Adrenal gland (tissue), 12 donors: Measurements from ENCODE around the gene BMPR2. TPM values are rescaled to one million over a fixed set of nuclear protein-coding genes. Genes with fewer than 3 reads are reported as not detected.
"Not testable (repeated sequence)": the region's sequence is repeated elsewhere in the genome, so short reads cannot be mapped to it uniquely, and the experiment has no call there.

Experiments used
- DNase-seq, 7 donors: peaks; one replicate each; pipeline ENCODE4 v3.0.0-alpha.2; 2019 to 2020
- H3K27ac ChIP-seq, 5 donors: fragments of 200-600 bp; sonication (generic) in 4 of 5; 1 replicate in 3 of 5; 2 replicates in 2 of 5; pipeline versions ENCODE4 v1.5.1 to v1.8.0; 2016 to 2020; ENCODE audit warnings: mild to moderate bottlenecking in 1 of 5
- H3K27me3 ChIP-seq: fragments of 200-600 bp; 2 replicates; pipeline ENCODE4 v1.8.0; 2021
- H3K36me3 ChIP-seq, 2 donors: fragments of 200-600 bp; replicated peaks in 1 of 2; 1 replicate in 1 of 2; 2 replicates in 1 of 2; pipeline versions ENCODE4 v1.5.1 to v1.8.0; 2018 to 2022
- H3K4me1 ChIP-seq, 2 donors: fragments of 200-600 bp; replicated peaks in 1 of 2; 1 replicate in 1 of 2; 2 replicates in 1 of 2; pipeline versions ENCODE4 v1.5.1 to v1.8.0; 2018 to 2021
- H3K4me3 ChIP-seq, 4 donors: fragments of 200-600 bp; sonication (generic) in 3 of 4; one replicate each; pipeline ENCODE4 v1.5.1; 2016 to 2018
- H3K9me3 ChIP-seq, 3 donors: fragments of 200-600 bp; sonication (generic) in 1 of 3; replicated peaks in 1 of 3; 1 replicate in 2 of 3; 2 replicates in 1 of 3; pipeline versions ENCODE4 v1.5.1 to v1.8.0; 2016 to 2021
- POLR2A ChIP-seq, 2 donors: fragments of 450-650 bp; IDR thresholded peaks; one replicate each; pipeline ENCODE4 v1.6.1; 2017; ENCODE audit warnings: antibody characterized with exemption in 2 of 2, mild to moderate bottlenecking in 2 of 2, moderate library complexity in 1 of 2
- whole genome bisulfite sequencing, 4 donors: extraction: QIAGEN DNeasy Blood & Tissue Kit in 2 of 4; methylation state at CpG; one replicate each; pipeline versions ENCODE4 v1.1.5 to v1.1.7; 2013 to 2017; 5-methylcytosine and 5-hydroxymethylcytosine counted together
- intact Hi-C, 2 donors: fragments of 100-400 bp; cut with DNase I; formaldehyde crosslinking; loops; one replicate each; pipeline versions ENCODE4 v1.14.1 to v1.15.0; 2022 to 2023
- polyA plus RNA-seq, 3 donors: library from polyadenylated mRNA; stranded (reverse); fragments of 200-250 nt in 2 of 3; fragments of 350-450 nt in 1 of 3; fragmentation: Illumina TruSeq in 1 of 3; extraction: RNeasy Lipid Tissue Mini Kit (QIAGEN cat#74804) in 1 of 3; gene quantifications; one replicate each; pipeline ENCODE4 v1.2.3, GENCODE V29; 2013 to 2014
- total RNA-seq, 9 donors: library from RNA; depleted of rRNA in 4 of 9; stranded (reverse); fragments of >200 nt in 4 of 9; fragments of 120-200 nt in 1 of 9; fragmentation: NEBNext Ultra II Directional in 1 of 9; extraction: Animal tissue kit (Norgen Biotek cat#: 25700) in 1 of 9; gene quantifications; one replicate each; pipeline versions ENCODE4 v1.1.0 to v1.2.4, GENCODE V29; 2013 to 2023
- TF ChIP-seq, protein P1 (sequence below), 6 experiments: fragments of 450-650 bp in 4 of 6; fragments of 200-600 bp in 2 of 6; sonication (generic) in 1 of 6; IDR thresholded peaks; 1 replicate in 5 of 6; 2 replicates in 1 of 6; pipeline versions ENCODE4 v1.5.1 to v1.8.0; 2016 to 2021; ENCODE audit warnings: antibody characterized with exemption in 6 of 6, mild to moderate bottlenecking in 2 of 6, moderate library complexity in 1 of 6
- donor health status: healthy with polysubstance abuse.
- donor health status: Bipolar disorder and iron deficiency.
- donor health status: DM: yes; HTN: yes; CAD: no.
- donor health status: DM: no; HTN: no; CAD: no.
- donor health status: DM: no; HTN: no; CAD: no.
- donor health status: DM: yes; HTN: yes; CAD: no.

BMPR2 gene
- total and polyA plus RNA-seq, 12 donors = 7.7 to 123 (median 85.7) TPM

DNA sequence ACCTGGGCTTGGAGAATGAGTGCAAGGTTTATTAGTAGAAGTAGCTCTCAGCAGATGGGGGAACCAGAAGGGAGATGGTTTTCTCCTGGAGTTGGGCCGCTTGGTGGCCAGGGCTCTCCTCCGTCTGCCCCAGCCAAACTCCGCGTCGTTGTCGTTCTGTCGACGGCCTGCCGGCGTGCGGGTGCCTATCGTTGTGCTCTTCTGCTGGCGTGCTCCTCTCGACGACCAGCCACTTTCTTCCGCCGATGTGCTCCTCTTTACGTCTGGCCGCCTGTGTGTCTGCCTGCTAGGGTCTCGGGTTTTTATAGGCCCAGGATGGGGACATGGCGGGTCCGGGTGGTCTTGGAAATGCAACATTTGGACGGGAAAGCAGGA, 119.1 kb downstream of the BMPR2 start:
- Histone ChIP-seq H3K27me3 (no peaks in the 10 kb centered on the region), H3K36me3 (no peaks in the 10 kb centered on the region), H3K4me1 (peaks cover 3 to 36% of the 10 kb centered on the region in 2 donors), H3K27ac (no peak overlapping the region), H3K4me3 (no peak overlapping the region), H3K9me3 (no peaks in the 10 kb centered on the region)
- DNase-seq = no peak
- intact Hi-C loops = no loop called here
- whole genome bisulfite sequencing, 4 donors = 93 to 96% (median 94%) methylated on average over 23 of the region's 23 CpGs
- no peak for TF ChIP-seq POLR2A (IDR thresholded peaks at IDR 0.05)
- TF ChIP-seq, protein P1, sequence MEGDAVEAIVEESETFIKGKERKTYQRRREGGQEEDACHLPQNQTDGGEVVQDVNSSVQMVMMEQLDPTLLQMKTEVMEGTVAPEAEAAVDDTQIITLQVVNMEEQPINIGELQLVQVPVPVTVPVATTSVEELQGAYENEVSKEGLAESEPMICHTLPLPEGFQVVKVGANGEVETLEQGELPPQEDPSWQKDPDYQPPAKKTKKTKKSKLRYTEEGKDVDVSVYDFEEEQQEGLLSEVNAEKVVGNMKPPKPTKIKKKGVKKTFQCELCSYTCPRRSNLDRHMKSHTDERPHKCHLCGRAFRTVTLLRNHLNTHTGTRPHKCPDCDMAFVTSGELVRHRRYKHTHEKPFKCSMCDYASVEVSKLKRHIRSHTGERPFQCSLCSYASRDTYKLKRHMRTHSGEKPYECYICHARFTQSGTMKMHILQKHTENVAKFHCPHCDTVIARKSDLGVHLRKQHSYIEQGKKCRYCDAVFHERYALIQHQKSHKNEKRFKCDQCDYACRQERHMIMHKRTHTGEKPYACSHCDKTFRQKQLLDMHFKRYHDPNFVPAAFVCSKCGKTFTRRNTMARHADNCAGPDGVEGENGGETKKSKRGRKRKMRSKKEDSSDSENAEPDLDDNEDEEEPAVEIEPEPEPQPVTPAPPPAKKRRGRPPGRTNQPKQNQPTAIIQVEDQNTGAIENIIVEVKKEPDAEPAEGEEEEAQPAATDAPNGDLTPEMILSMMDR (IDR thresholded peaks at IDR 0.05) = no peak

DNA sequence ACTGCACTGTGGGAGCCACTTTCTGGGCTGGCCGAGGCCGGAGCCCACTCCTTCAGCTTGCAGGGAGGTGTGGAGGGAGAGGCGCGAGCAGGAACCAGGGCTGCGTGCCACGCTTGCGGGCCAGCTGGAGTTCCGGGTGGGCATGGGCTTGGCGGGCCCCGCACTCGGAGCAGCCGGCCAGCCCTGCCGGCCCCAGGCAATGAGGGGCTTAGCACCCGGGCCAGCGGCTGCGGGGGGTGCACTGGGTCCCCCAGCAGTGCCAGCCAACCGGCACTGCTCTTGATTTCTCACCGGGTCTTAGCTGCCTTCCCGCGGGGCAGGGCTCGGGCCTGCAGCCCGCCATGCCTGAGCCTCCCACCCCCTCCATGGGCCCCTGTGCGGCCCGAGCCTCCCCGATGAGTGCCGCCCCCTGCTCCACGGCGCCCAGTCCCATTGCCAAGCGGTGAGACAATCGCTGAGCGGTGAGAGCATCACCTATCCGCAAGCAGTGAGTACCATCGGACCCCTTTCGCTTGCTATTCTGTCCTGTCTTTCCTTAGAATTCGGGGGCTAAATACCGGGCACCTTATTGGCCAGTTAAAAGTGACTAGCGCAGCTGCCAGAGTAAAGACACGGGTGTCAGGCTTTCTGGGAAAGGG, 120.8 kb downstream of the BMPR2 start:
- H3K27me3 ChIP-seq, H3K9me3 ChIP-seq, H3K36me3 ChIP-seq, H3K27ac ChIP-seq, H3K4me3 ChIP-seq, DNase-seq, intact Hi-C loops: not testable (repeated sequence)
- WGBS, 4 donors = 94 to 96% (median 95%) methylated on average over 21 to 38 of the region's 38 CpGs
- H3K4me1 ChIP-seq = peaks cover 3 to 27% of the 10 kb centered on the region in 2 donors

DNA sequence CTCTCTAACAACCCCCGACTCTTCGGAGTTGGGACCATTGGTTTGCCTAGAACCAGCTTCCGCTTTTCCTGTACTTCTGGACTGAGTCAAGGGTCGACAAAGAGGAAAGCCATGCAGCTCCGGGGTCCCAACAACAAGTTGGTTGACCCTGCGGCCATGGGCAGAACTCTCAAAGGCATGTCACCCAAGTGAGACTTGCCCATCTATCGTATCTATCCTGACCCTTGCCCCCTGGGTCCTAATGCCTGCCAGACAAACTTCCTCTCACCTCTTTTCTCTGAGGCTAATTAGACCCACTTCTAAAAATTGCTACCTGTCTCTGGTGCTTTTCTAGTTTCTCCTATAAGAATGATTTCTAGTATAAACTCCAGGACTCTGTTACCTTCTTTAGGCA, 121.3 kb downstream of the BMPR2 start:
- WGBS, 4 donors = 87 to 94% (median 91%) methylated on average over 7 of the region's 7 CpGs
- intact Hi-C loops, H3K9me3 ChIP-seq, H3K27me3 ChIP-seq, H3K36me3 ChIP-seq, H3K4me3 ChIP-seq, H3K27ac ChIP-seq, DNase-seq: not testable (repeated sequence)
- H3K4me1 ChIP-seq = peaks cover 3 to 22% of the 10 kb centered on the region in 2 donors

DNA sequence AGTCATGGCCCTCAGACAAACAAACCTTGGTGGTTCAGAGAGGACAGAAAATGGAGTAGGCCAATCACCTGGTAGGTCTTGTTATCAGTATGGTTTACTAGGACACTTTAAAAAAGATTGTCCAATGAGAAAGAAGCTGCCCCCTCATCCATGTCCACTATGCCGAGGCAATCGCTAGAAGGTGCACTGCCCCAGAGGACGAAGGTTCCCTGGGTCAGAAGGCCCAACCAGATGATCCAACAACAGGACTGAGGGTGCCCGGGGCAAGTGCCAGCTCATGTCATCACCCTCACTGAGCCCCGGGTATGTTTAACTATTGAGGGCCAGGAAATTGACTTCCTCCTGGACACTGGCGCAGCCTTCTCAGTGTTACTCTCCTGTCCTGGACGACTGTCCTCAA, 123.7 kb downstream of the BMPR2 start:
- H3K27ac ChIP-seq, intact Hi-C loops, H3K27me3 ChIP-seq, H3K4me1 ChIP-seq, H3K36me3 ChIP-seq, H3K9me3 ChIP-seq, H3K4me3 ChIP-seq, DNase-seq: not testable (repeated sequence)
- 86 to 96% (median 92%) methylated on average over 7 of the region's 7 CpGs for WGBS, 4 donors

DNA sequence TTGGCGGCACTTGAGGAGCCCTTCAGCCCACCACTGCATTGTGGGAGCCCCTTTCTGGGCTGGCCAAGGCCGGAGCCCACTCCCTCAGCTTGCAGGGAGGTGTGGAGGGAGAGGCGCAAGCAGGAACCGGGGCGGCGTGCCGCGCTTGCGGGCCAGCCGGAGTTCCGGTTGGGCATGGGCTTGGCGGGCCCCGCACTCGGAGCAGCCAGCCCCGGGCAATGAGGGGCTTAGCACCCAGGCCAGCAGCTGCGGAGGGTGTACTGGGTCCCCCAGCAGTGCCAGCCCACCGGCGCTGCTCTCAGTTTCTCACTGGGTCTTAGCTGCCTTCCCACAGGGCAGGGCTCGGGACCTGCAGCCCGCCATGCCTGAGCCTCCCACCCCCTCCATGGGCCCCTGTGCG, 127.1 kb downstream of the BMPR2 start:
- H3K9me3 ChIP-seq, H3K27me3 ChIP-seq, H3K27ac ChIP-seq, H3K36me3 ChIP-seq, DNase-seq, H3K4me1 ChIP-seq, intact Hi-C loops, H3K4me3 ChIP-seq: not testable (repeated sequence)
- WGBS, 4 donors = 91 to 100% (median 97%) methylated on average over 2 to 21 of the region's 21 CpGs

DNA sequence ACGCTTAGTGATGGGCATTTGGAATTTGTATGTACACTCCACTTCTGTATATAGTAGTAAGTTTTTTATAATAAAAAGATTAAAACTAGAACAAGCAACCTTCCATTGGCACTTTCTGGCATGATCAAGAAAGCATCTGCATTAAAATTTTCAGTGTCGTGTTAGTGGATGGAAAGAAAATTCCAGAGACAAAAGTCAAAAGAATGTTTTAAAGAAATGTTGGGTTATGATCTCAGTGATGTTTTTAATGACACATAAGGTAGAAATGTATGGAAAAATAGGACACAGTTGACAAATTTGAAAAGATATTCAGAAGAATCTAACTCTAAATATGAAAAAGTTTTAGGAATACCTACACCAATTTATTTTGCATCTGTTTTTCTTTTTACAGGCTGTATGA, 132.6 kb downstream of the BMPR2 start:
- 75 to 87% (median 82%) methylated on average over 2 of the region's 2 CpGs for WGBS, 4 donors

More for the DNA sequence above, 132.6 kb downstream of the BMPR2 start:
- H3K27me3 ChIP-seq = no peaks in the 10 kb centered on the region
- intact Hi-C loops = no loop called here
- H3K4me1 ChIP-seq = peaks cover 0 to 5% of the 10 kb centered on the region in 2 donors
- DNase-seq = no peak
- TF ChIP-seq, protein P1 (IDR thresholded peaks at IDR 0.05) = no peak
- H3K27ac ChIP-seq = no peak overlapping the region
- no peak overlapping the region for H3K4me3 ChIP-seq
- no peaks in the 10 kb centered on the region for H3K36me3 ChIP-seq
- no peaks in the 10 kb centered on the region for H3K9me3 ChIP-seq
